ENCODE results near the gene C1RL. TPM values are rescaled to one million over a fixed set of nuclear protein-coding genes. Genes with fewer than 3 reads are reported as not detected.

Gene C1RL
- total RNA-seq, 2 experiments from 2014 or later = 12.2 to 14.1 TPM

- no peak for ATAC-seq (ENCODE audit: poor library complexity)
- Mint-ChIP-seq H3K4me3 (no peak overlapping the region), H3K27ac (no peak overlapping the region), H3K4me1 (ENCODE audit: low read depth) (no peaks in the 10 kb centered on the region), H3K9me3 (no peaks in the 10 kb centered on the region), H3K36me3 (ENCODE audit: low read depth) (no peaks in the 10 kb centered on the region), H3K27me3 (peaks cover 14% of the 10 kb centered on the region)
- Histone ChIP-seq H3K4me3 (ENCODE audit: low read length) (no peak overlapping the region), H3K9me3 (ENCODE audit: control insufficient read depth in 1 of 2, insufficient read depth in 1 of 2, low read length in 2 of 2) (no peaks in the 10 kb centered on the region), H3K27me3 (ENCODE audit: control insufficient read depth in 1 of 2, insufficient read depth in 2 of 2, low read length in 2 of 2) (no peaks in the 10 kb centered on the region), H3K36me3 (ENCODE audit: insufficient read depth, low read length) (no peaks in the 10 kb centered on the region), H3K27ac (ENCODE audit: low read depth in 1 of 2, low read length in 2 of 2) (no peak overlapping the region), H3K4me1 (ENCODE audit: insufficient read depth, low read length) (no peaks in the 10 kb centered on the region)
- ChIA-PET CTCF (interaction anchor here (1.1 kb wide), 1 partner anchor 9 kb away, joined by 3 read pairs; no protein-coding TSS in a partner anchor), POLR2A (no interaction called here)
- no peak for TF ChIP-seq CTCF (IDR thresholded peaks at IDR 0.05)
- no peak for DNase-seq
- intact Hi-C loops (cut with DNase I, micrococcal nuclease) = no loop called here
These were observed 35.1 kb downstream of the C1RL start for GRCh38 chr12:7073946-7074345.

GRCh38 chr12:7072554-7072953 lies 36.5 kb downstream of the C1RL start:
- peaks cover 14% of the 10 kb centered on the region for H3K27me3 Mint-ChIP-seq
- H3K4me1 ChIP-seq (ENCODE audit: insufficient read depth, low read length) = no peaks in the 10 kb centered on the region
- no peaks in the 10 kb centered on the region for H3K36me3 Mint-ChIP-seq (ENCODE audit: low read depth)
- no peak for TF ChIP-seq CTCF (IDR thresholded peaks at IDR 0.05)
- H3K36me3 ChIP-seq (ENCODE audit: insufficient read depth, low read length) = no peaks in the 10 kb centered on the region
- intact Hi-C loops (cut with DNase I, micrococcal nuclease) = no loop called here
- H3K27ac Mint-ChIP-seq = no peak overlapping the region
- no peaks in the 10 kb centered on the region for H3K27me3 ChIP-seq (ENCODE audit: control insufficient read depth in 1 of 2, insufficient read depth in 2 of 2, low read length in 2 of 2)
- no peak overlapping the region for H3K27ac ChIP-seq (ENCODE audit: low read depth in 1 of 2, low read length in 2 of 2)
- no peak overlapping the region for H3K4me3 Mint-ChIP-seq
- DNase-seq (no peak), ATAC-seq (ENCODE audit: poor library complexity) (no peak)
- no peaks in the 10 kb centered on the region for H3K9me3 Mint-ChIP-seq
- no peaks in the 10 kb centered on the region for H3K4me1 Mint-ChIP-seq (ENCODE audit: low read depth)
- ChIA-PET POLR2A (interaction anchor here (0.6 kb wide), 1 partner anchor 9 kb away, joined by 3 read pairs; no protein-coding TSS in a partner anchor), CTCF (interaction anchor here (1.0 kb wide), 1 partner anchor 41 kb away, joined by 3 read pairs; no protein-coding TSS in a partner anchor)
- no peaks in the 10 kb centered on the region for H3K9me3 ChIP-seq (ENCODE audit: control insufficient read depth in 1 of 2, insufficient read depth in 1 of 2, low read length in 2 of 2)
- H3K4me3 ChIP-seq (ENCODE audit: low read length) = no peak overlapping the region

GRCh38 chr12:7072035-7072434 lies 37.0 kb downstream of the C1RL start:
- Histone ChIP-seq H3K4me3 (ENCODE audit: low read length) (no peak overlapping the region), H3K36me3 (ENCODE audit: insufficient read depth, low read length) (no peaks in the 10 kb centered on the region), H3K9me3 (ENCODE audit: control insufficient read depth in 1 of 2, insufficient read depth in 1 of 2, low read length in 2 of 2) (no peaks in the 10 kb centered on the region), H3K27me3 (ENCODE audit: control insufficient read depth in 1 of 2, insufficient read depth in 2 of 2, low read length in 2 of 2) (no peaks in the 10 kb centered on the region), H3K27ac (ENCODE audit: low read depth in 1 of 2, low read length in 2 of 2) (no peak overlapping the region), H3K4me1 (ENCODE audit: insufficient read depth, low read length) (no peaks in the 10 kb centered on the region)
- H3K27ac Mint-ChIP-seq = no peak overlapping the region
- no peak for TF ChIP-seq CTCF (IDR thresholded peaks at IDR 0.05)
- no peaks in the 10 kb centered on the region for H3K36me3 Mint-ChIP-seq (ENCODE audit: low read depth)
- H3K4me3 Mint-ChIP-seq = no peak overlapping the region
- ChIA-PET CTCF (no interaction called here), POLR2A (no interaction called here)
- H3K9me3 Mint-ChIP-seq = no peaks in the 10 kb centered on the region
- H3K27me3 Mint-ChIP-seq = peaks cover 14% of the 10 kb centered on the region
- ATAC-seq (ENCODE audit: poor library complexity) (no peak), DNase-seq (no peak)
- no peaks in the 10 kb centered on the region for H3K4me1 Mint-ChIP-seq (ENCODE audit: low read depth)
- intact Hi-C loops (cut with DNase I, micrococcal nuclease) = no loop called here
